CD14-positive monocyte (primary cell): Measurements from ENCODE around the gene C2orf81. TPM values are rescaled to one million over a fixed set of nuclear protein-coding genes. Genes with fewer than 3 reads are reported as not detected.

ENCODE experiments used
- DNase-seq, 3 donors: peaks; one replicate each; pipeline ENCODE4 v3.0.0-alpha.2; 2011 to 2022
- H2AFZ ChIP-seq: 2 replicates; pipeline ENCODE4 v1.6.0; 2012; ENCODE audit warnings: mild to moderate bottlenecking, low read depth, low read length, inconsistent platforms; ENCODE audit not compliant: insufficient read depth, poor library complexity, severe bottlenecking
- H3K27ac ChIP-seq, 2 donors: 1 replicate in 1 of 2; 2 replicates in 1 of 2; pipeline ENCODE4 v1.5.1; 2012 to 2013; ENCODE audit warnings: low read length in 2 of 2, control low read depth in 1 of 2, inconsistent platforms in 1 of 2, low read depth in 1 of 2, mild to moderate bottlenecking in 1 of 2
- H3K27me3 ChIP-seq, 2 donors: one replicate each; pipeline versions ENCODE4 v1.6.0 to v1.6.1; 2011 to 2013; ENCODE audit warnings: low read length in 2 of 2; ENCODE audit not compliant: control insufficient read depth in 2 of 2, insufficient read depth in 2 of 2
- H3K36me3 ChIP-seq, 2 donors: replicated peaks in 1 of 2; 1 replicate in 1 of 2; 2 replicates in 1 of 2; pipeline versions ENCODE4 v1.5.1 to v1.6.1; 2012 to 2013; ENCODE audit warnings: low read length in 2 of 2, control low read depth in 1 of 2, inconsistent platforms in 1 of 2, mild to moderate bottlenecking in 1 of 2; ENCODE audit not compliant: insufficient read depth in 2 of 2, control insufficient read depth in 1 of 2
- H3K4me1 ChIP-seq, 2 donors: 1 replicate in 1 of 2; 2 replicates in 1 of 2; pipeline versions ENCODE4 v1.5.1 to v1.6.1; 2012 to 2013; ENCODE audit warnings: low read length in 2 of 2, control low read depth in 1 of 2, inconsistent platforms in 1 of 2, mild to moderate bottlenecking in 1 of 2, moderate library complexity in 1 of 2; ENCODE audit not compliant: insufficient read depth in 2 of 2, control insufficient read depth in 1 of 2
- H3K4me2 ChIP-seq: replicated peaks from 2 replicates; pipeline ENCODE3; 2012; ENCODE audit warnings: low read length, moderate library complexity, mild to moderate bottlenecking; ENCODE audit not compliant: poor library complexity, severe bottlenecking; ENCODE audit errors: extremely low read depth
- H3K4me3 ChIP-seq, 3 experiments: fragments of 200-600 bp in 1 of 3; sonication (generic) in 1 of 3; replicated peaks in 1 of 3; 1 replicate in 2 of 3; 2 replicates in 1 of 3; pipeline ENCODE4 v1.5.1; 2011 to 2013; ENCODE audit warnings: low read length in 3 of 3, mild to moderate bottlenecking in 3 of 3, control low read depth in 2 of 3, low read depth in 2 of 3, inconsistent platforms in 1 of 3, moderate library complexity in 1 of 3
- H3K79me2 ChIP-seq: 2 replicates; pipeline ENCODE4 v1.6.0; 2012; ENCODE audit warnings: mild to moderate bottlenecking, control low read depth, inconsistent platforms, low read length, moderate library complexity; ENCODE audit not compliant: insufficient read depth
- H3K9ac ChIP-seq: 2 replicates; pipeline ENCODE4 v1.6.0; 2017; ENCODE audit warnings: low read length, mild to moderate bottlenecking; ENCODE audit not compliant: insufficient read depth, poor library complexity, severe bottlenecking
- H3K9me3 ChIP-seq, 2 donors: replicated peaks in 1 of 2; 1 replicate in 1 of 2; 2 replicates in 1 of 2; pipeline versions ENCODE4 v1.5.1 to v1.6.1; 2012 to 2013; ENCODE audit warnings: low read length in 2 of 2, control low read depth in 1 of 2; ENCODE audit not compliant: control insufficient read depth in 1 of 2, insufficient read depth in 1 of 2
- H4K20me1 ChIP-seq: 2 replicates; pipeline ENCODE4 v1.6.0; 2012; ENCODE audit warnings: mild to moderate bottlenecking, low read length, control low read depth, moderate library complexity; ENCODE audit not compliant: insufficient read depth
- H3K27ac Mint-ChIP-seq, 7 donors: one replicate each; pipeline ENCODE4 v1.8.0; 2020; ENCODE audit warnings: mild to moderate bottlenecking in 7 of 7, mixed read lengths in 7 of 7, moderate library complexity in 6 of 7, inconsistent platforms in 2 of 7
- H3K27me3 Mint-ChIP-seq, 3 donors: one replicate each; pipeline ENCODE4 v1.8.0; 2021 to 2022; ENCODE audit warnings: low read depth in 3 of 3, mild to moderate bottlenecking in 3 of 3, mixed read lengths in 3 of 3, moderate library complexity in 3 of 3, inconsistent platforms in 1 of 3
- H3K36me3 Mint-ChIP-seq, 2 donors: one replicate each; pipeline ENCODE4 v1.8.0; 2020; ENCODE audit warnings: mixed read lengths in 2 of 2, inconsistent platforms in 1 of 2, mild to moderate bottlenecking in 1 of 2
- H3K4me1 Mint-ChIP-seq: one replicate; pipeline ENCODE4 v1.8.0; 2020; ENCODE audit warnings: mild to moderate bottlenecking, mixed read lengths
- H3K4me3 Mint-ChIP-seq, 2 donors: one replicate each; pipeline ENCODE4 v1.8.0; 2020; ENCODE audit warnings: mild to moderate bottlenecking in 2 of 2, mixed read lengths in 2 of 2, moderate library complexity in 1 of 2
- H3K9me3 Mint-ChIP-seq, 7 donors: one replicate each; pipeline ENCODE4 v1.8.0; 2020 to 2022; ENCODE audit warnings: mixed read lengths in 7 of 7, mild to moderate bottlenecking in 6 of 7, moderate library complexity in 6 of 7, inconsistent platforms in 2 of 7
- CTCF ChIP-seq: fragments of 200-600 bp; IDR thresholded peaks from one replicate; pipeline ENCODE4 v1.8.0; 2022; ENCODE audit warnings: antibody characterized with exemption, mild to moderate bottlenecking
- WGBS: methylation state at CpG from one replicate; pipeline ENCODE4 v1.1.5; 2013; ENCODE audit warnings: missing lambda C conversion rate; ENCODE audit not compliant: insufficient coverage; 5-methylcytosine and 5-hydroxymethylcytosine counted together
- intact Hi-C, 2 donors: fragments of 100-400 bp; cut with micrococcal nuclease; formaldehyde crosslinking; loops; one replicate each; pipeline versions ENCODE4 v1.15.0 to v1.15.1; 2023
- polyA plus RNA-seq, 3 donors: library from polyadenylated mRNA; depleted of rRNA in 1 of 3; unstranded in 2 of 3; stranded (reverse) in 1 of 3; fragments of 300-500 nt in 2 of 3; fragments of >200 nt in 1 of 3; fragmentation: Illumina TruSeq in 2 of 3; gene quantifications; 1 replicate in 2 of 3; 2 replicates in 1 of 3; pipeline ENCODE4 v1.2.3, GENCODE V29; 2012 to 2021

The C2orf81 gene
- polyA plus RNA-seq, 3 donors = 0.49 to 1.7 (median 1.2) TPM

GRCh38 chr2:74414441-74414840 lies 7.0 kb downstream of the C2orf81 start:
- Mint-ChIP-seq H3K27ac (no peak overlapping the region), H3K27me3 (peaks cover 14 to 25% (median 21%) of the 10 kb centered on the region in 3 donors), H3K36me3 (no peaks in the 10 kb centered on the region), H3K4me3 (peak overlapping the region; percentile 85 to 92), H3K9me3 (peaks cover 0 to 6% (median 0%) of the 10 kb centered on the region in 7 donors), H3K4me1 (peaks cover 34% of the 10 kb centered on the region)
- no peaks in the 10 kb centered on the region for H3K79me2 ChIP-seq
- H2AFZ ChIP-seq = peak overlapping the region; percentile 84
- DNase-seq = no peak
- peaks cover 0 to 19% of the 10 kb centered on the region in 2 donors for H3K27me3 ChIP-seq
- peak overlapping the region in 2 of 3 experiments; percentile 33 to 75 for H3K4me3 ChIP-seq
- no peak overlapping the region for H3K9ac ChIP-seq
- no peaks in the 10 kb centered on the region for H4K20me1 ChIP-seq
- WGBS = 80% methylated on average over 19 of the region's 19 CpGs
- H3K4me2 ChIP-seq = peak overlapping the region; percentile 91
- H3K4me1 ChIP-seq = peaks cover 32 to 37% of the 10 kb centered on the region in 2 donors
- no peak for TF ChIP-seq CTCF
- no peak overlapping the region for H3K27ac ChIP-seq
- no peaks in the 10 kb centered on the region for H3K9me3 ChIP-seq
- intact Hi-C loops = no loop called here
- no peaks in the 10 kb centered on the region for H3K36me3 ChIP-seq

DNA sequence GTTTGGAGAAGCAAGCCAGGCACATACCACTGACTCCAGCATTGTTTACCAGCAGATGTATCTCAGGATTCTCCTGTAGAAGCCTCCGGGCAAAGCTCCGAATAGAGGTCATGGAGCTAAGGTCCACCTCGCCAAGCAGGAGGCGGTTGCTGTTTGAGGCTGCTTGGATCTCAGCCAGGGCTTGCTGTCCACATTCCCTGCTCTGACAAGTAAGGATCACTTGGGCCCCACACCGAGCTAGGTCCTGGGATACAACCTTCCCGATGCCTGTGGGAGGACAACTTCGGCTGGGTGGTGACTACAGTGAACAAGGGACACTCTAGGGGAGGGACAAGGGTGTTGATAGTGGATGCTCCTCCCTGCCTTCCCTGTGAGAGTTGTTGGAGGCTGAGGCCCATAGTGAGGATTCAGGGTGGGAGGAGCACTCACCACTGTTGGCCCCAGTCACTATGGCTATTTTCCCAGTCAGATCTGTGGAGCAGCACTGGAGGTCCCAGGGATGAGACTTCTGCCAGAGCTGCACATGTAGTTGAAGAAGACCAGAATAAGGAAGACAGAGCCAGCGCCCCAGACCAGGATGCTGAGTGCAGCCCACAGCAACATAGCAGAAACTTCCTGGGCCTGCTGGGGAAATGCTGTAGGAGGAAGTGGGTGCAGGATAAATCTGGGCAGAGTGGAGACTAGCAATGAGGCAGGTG lies 8.3 kb downstream of the C2orf81 start:
- peak overlapping the region in 2 of 7 donors; percentile 41 to 74 for H3K27ac Mint-ChIP-seq
- H3K9me3 ChIP-seq = no peaks in the 10 kb centered on the region
- peak overlapping the region; percentile 30 for H2AFZ ChIP-seq
- WGBS = 86% methylated on average over 8 of the region's 8 CpGs
- no peaks in the 10 kb centered on the region for H3K79me2 ChIP-seq
- peaks cover 0 to 8% (median 0%) of the 10 kb centered on the region in 7 donors for H3K9me3 Mint-ChIP-seq
- intact Hi-C loops = no loop called here
- peaks cover 27 to 32% of the 10 kb centered on the region in 2 donors for H3K4me1 ChIP-seq
- H3K36me3 Mint-ChIP-seq = no peaks in the 10 kb centered on the region
- no peaks in the 10 kb centered on the region for H4K20me1 ChIP-seq
- peaks cover 15 to 28% (median 26%) of the 10 kb centered on the region in 3 donors for H3K27me3 Mint-ChIP-seq
- no peak for TF ChIP-seq CTCF
- no peak overlapping the region for H3K4me3 Mint-ChIP-seq
- H3K27ac ChIP-seq = peak overlapping the region in 1 of 2 donors; percentile 3
- no peaks in the 10 kb centered on the region for H3K36me3 ChIP-seq
- no peak overlapping the region for H3K9ac ChIP-seq
- H3K4me1 Mint-ChIP-seq = peaks cover 25% of the 10 kb centered on the region
- H3K4me3 ChIP-seq = no peak overlapping the region
- peaks cover 0 to 19% of the 10 kb centered on the region in 2 donors for H3K27me3 ChIP-seq
- no peak overlapping the region for H3K4me2 ChIP-seq
- DNase-seq = no peak
